ENCODE results near the gene NRP2. TPM values are rescaled to one million over a fixed set of nuclear protein-coding genes. Genes with fewer than 3 reads are reported as not detected.
A peak's percentile ranks its signal among the peaks of the same experiment; 100 is the strongest.

The NRP2 gene
- total RNA-seq, 1 donor from 2014 or later, result 27.8 TPM

DNA sequence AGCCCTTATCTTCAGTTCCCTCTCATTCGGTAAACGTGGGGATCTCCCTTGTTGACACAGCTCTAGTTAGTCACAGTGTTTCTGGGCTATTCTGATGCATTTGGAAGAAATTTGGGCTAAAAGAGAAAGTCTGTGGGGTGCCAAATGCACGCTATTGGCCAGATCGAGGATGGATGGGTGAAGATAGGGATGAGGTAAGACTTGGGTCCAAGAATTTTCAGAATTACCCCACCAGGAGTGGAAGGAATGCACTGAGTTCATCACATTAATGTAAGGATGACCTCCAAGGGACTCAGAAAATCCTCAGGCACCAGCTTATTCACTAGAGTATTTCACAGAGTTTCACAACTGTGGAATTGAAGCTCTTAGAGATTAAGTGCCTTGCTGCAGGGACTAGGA is 49.3 kb downstream of the NRP2 start:
- H3K9ac ChIP-seq, result no peak overlapping the region
- Mint-ChIP-seq H3K4me3 (no peak overlapping the region), H3K27ac (no peak overlapping the region), H3K4me1 (peaks cover 67% of the 10 kb centered on the region), H3K27me3 (ENCODE audit: insufficient read depth, low read depth) (peaks cover 18% of the 10 kb centered on the region), H3K36me3 (peaks cover 7% of the 10 kb centered on the region), H3K9me3 (no peaks in the 10 kb centered on the region)
- H3K4me2 ChIP-seq, result no peak overlapping the region
- no peak overlapping the region for H3K4me3 ChIP-seq
- H3K9me3 ChIP-seq (ENCODE audit: low read depth), result no peaks in the 10 kb centered on the region
- no peak overlapping the region for H2AFZ ChIP-seq (replicated peaks)
- no peak overlapping the region for H3K27ac ChIP-seq
- peaks cover 62% of the 10 kb centered on the region for H3K4me1 ChIP-seq
- H3K27me3 ChIP-seq, result no peaks in the 10 kb centered on the region
- H3K36me3 ChIP-seq, result no peaks in the 10 kb centered on the region
- DNase-seq (ENCODE audit: low spot score), result no peak
- no peaks in the 10 kb centered on the region for H4K20me1 ChIP-seq (ENCODE audit: low read depth)
- no peaks in the 10 kb centered on the region for H3K79me2 ChIP-seq (ENCODE audit: low read depth)
- peaks cover 25% of the 10 kb centered on the region for H3F3A ChIP-seq (ENCODE audit: low read depth)
- no peak for TF ChIP-seq EZH2phosphoT487 (IDR thresholded peaks at IDR 0.05)
- TF ChIP-seq, protein P1, sequence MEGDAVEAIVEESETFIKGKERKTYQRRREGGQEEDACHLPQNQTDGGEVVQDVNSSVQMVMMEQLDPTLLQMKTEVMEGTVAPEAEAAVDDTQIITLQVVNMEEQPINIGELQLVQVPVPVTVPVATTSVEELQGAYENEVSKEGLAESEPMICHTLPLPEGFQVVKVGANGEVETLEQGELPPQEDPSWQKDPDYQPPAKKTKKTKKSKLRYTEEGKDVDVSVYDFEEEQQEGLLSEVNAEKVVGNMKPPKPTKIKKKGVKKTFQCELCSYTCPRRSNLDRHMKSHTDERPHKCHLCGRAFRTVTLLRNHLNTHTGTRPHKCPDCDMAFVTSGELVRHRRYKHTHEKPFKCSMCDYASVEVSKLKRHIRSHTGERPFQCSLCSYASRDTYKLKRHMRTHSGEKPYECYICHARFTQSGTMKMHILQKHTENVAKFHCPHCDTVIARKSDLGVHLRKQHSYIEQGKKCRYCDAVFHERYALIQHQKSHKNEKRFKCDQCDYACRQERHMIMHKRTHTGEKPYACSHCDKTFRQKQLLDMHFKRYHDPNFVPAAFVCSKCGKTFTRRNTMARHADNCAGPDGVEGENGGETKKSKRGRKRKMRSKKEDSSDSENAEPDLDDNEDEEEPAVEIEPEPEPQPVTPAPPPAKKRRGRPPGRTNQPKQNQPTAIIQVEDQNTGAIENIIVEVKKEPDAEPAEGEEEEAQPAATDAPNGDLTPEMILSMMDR (IDR thresholded peaks at IDR 0.05), result no peak
- no peak for TF ChIP-seq EZH2 (IDR thresholded peaks at IDR 0.05)

DNA sequence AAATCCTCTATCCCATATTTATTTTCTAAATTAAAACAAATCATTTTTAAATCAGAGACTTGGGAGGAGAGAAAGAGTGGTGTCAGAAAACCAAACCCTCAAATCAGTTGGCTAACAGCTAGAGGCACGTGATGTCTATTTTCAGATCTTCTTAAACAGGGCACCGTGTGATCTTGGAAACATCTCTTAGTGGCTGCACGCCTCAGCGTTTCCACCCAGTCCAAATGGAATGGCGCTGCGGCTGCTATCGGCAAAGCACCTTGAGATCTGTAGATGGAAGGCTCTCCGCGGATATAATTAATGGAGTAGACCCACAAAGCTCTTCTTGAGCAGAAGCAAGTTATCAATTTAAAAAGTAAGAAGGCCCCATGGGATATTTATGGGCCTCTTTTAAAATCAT is 50.0 kb downstream of the NRP2 start:
- TF ChIP-seq EZH2phosphoT487 (IDR thresholded peaks at IDR 0.05) (no peak), EZH2 (IDR thresholded peaks at IDR 0.05) (no peak)
- TF ChIP-seq, protein P1 (IDR thresholded peaks at IDR 0.05), result no peak
- H3K9me3 Mint-ChIP-seq, result no peaks in the 10 kb centered on the region
- Histone ChIP-seq H3K9me3 (ENCODE audit: low read depth) (no peaks in the 10 kb centered on the region), H3K4me3 (no peak overlapping the region), H3K4me1 (peaks cover 55% of the 10 kb centered on the region), H3K4me2 (no peak overlapping the region), H3F3A (ENCODE audit: low read depth) (peaks cover 19% of the 10 kb centered on the region), H3K27me3 (no peaks in the 10 kb centered on the region), H3K9ac (no peak overlapping the region), H3K27ac (no peak overlapping the region), H3K79me2 (ENCODE audit: low read depth) (no peaks in the 10 kb centered on the region), H2AFZ (replicated peaks) (no peak overlapping the region), H4K20me1 (ENCODE audit: low read depth) (no peaks in the 10 kb centered on the region), H3K36me3 (no peaks in the 10 kb centered on the region)
- peaks cover 6% of the 10 kb centered on the region for H3K36me3 Mint-ChIP-seq
- H3K4me3 Mint-ChIP-seq, result no peak overlapping the region
- H3K27me3 Mint-ChIP-seq (ENCODE audit: insufficient read depth, low read depth), result peaks cover 16% of the 10 kb centered on the region
- DNase-seq (ENCODE audit: low spot score), result no peak
- peaks cover 59% of the 10 kb centered on the region for H3K4me1 Mint-ChIP-seq
- H3K27ac Mint-ChIP-seq, result no peak overlapping the region

DNA sequence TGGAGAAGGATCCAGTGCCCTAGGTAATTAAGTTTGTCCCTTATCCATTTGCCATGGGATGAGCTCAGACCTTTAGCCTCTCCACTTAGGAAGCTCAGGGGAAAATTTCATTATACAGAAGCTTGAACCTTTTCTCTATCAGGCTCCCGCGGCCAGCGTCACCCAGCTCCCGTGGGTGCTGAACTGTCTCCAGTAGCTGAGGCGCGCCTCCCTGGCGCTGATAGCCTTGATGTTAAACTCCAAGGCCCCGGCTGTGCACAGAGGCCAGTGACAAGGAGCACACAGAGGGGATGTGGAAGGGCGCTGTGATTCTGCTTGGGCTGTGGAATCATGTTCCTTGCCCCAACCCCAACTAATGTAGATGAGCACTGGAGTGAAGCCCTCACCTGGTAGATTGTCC is 50.8 kb downstream of the NRP2 start:
- H3K9me3 ChIP-seq (ENCODE audit: low read depth), result no peaks in the 10 kb centered on the region
- DNase-seq (ENCODE audit: low spot score), result no peak
- no peaks in the 10 kb centered on the region for H3K27me3 ChIP-seq
- peak overlapping the region; percentile 48 for H3K4me2 ChIP-seq
- Mint-ChIP-seq H3K4me1 (peaks cover 52% of the 10 kb centered on the region), H3K4me3 (no peak overlapping the region), H3K27ac (no peak overlapping the region), H3K9me3 (no peaks in the 10 kb centered on the region), H3K36me3 (peaks cover 6% of the 10 kb centered on the region), H3K27me3 (ENCODE audit: insufficient read depth, low read depth) (peaks cover 13% of the 10 kb centered on the region)
- H3K9ac ChIP-seq, result no peak overlapping the region
- no peaks in the 10 kb centered on the region for H3K79me2 ChIP-seq (ENCODE audit: low read depth)
- no peak overlapping the region for H3K4me3 ChIP-seq
- H2AFZ ChIP-seq (replicated peaks), result no peak overlapping the region
- no peaks in the 10 kb centered on the region for H4K20me1 ChIP-seq (ENCODE audit: low read depth)
- no peak for TF ChIP-seq EZH2 (IDR thresholded peaks at IDR 0.05)
- TF ChIP-seq, protein P1 (IDR thresholded peaks at IDR 0.05), result no peak
- no peak for TF ChIP-seq EZH2phosphoT487 (IDR thresholded peaks at IDR 0.05)
- H3K36me3 ChIP-seq, result no peaks in the 10 kb centered on the region
- peaks cover 52% of the 10 kb centered on the region for H3K4me1 ChIP-seq
- H3K27ac ChIP-seq, result no peak overlapping the region
- peaks cover 12% of the 10 kb centered on the region for H3F3A ChIP-seq (ENCODE audit: low read depth)
